C4-2B (cell line): ENCODE data around the gene JAG2.

ENCODE experiments used
- ZFX ChIP-seq: fragments of 450-650 bp; IDR thresholded peaks from 2 replicates; pipeline ENCODE4 v1.6.1; 2017
- TF ChIP-seq, protein P1 (sequence below): fragments of 450-650 bp; conservative IDR thresholded peaks from 2 replicates; pipeline ENCODE4 v1.5.1; 2017; ENCODE audit warnings: mild to moderate bottlenecking

DNA sequence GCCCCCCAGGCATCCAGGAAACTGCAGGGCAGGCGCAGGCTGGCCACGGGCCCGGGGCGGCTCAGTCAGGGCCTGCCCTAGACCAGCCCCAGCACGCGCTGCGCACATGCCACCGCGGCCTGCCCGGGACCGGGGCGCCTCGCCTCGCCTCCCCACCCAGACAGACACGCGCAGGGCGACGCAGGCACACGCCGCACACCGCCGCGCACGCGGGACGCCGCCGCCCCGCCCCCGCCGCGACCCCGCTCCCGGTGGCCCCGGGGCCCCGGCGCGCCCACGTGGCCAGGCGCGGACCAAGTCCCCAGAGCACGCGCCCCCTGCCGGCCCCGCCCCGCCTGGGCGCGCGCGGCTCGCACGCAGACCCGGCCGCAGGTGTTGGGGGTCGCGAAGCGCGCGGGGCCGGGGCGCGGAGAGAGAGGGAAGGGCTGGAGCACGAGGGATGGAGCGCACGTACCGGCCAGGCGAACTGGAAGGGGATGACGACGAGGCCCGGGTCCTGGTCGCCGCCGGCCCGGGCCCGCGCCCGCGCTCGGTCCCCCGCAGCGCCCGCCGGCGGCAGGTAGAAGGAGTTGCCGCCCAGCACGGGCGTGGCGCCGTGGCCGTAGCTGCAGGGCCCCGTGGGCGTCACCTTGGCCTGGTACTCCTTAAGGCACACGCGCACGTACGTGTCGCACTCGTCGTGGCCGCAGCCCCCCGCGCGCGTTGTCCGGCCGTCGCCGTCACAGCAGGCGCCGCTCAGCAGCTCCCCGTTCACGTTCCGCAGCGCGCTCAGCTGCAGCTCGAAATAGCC is 1.1 kb downstream of the JAG2 start:
- TF ChIP-seq, protein P1, sequence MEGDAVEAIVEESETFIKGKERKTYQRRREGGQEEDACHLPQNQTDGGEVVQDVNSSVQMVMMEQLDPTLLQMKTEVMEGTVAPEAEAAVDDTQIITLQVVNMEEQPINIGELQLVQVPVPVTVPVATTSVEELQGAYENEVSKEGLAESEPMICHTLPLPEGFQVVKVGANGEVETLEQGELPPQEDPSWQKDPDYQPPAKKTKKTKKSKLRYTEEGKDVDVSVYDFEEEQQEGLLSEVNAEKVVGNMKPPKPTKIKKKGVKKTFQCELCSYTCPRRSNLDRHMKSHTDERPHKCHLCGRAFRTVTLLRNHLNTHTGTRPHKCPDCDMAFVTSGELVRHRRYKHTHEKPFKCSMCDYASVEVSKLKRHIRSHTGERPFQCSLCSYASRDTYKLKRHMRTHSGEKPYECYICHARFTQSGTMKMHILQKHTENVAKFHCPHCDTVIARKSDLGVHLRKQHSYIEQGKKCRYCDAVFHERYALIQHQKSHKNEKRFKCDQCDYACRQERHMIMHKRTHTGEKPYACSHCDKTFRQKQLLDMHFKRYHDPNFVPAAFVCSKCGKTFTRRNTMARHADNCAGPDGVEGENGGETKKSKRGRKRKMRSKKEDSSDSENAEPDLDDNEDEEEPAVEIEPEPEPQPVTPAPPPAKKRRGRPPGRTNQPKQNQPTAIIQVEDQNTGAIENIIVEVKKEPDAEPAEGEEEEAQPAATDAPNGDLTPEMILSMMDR, result peak; percentile 88
- peak; percentile 86 for TF ChIP-seq ZFX
